DND-41 (cell line): Measurements from ENCODE around the gene RNF144B.

Experiments
- EZH2 ChIP-seq: IDR thresholded peaks from 3 replicates; pipeline ENCODE4 v1.6.1; 2012; ENCODE audit warnings: borderline replicate concordance, low read depth, mild to moderate bottlenecking, moderate library complexity, low read length, inconsistent platforms; ENCODE audit not compliant: severe bottlenecking
- TF ChIP-seq, protein P1 (sequence below): IDR thresholded peaks from 2 replicates; pipeline ENCODE4 v1.5.1; 2012; ENCODE audit warnings: borderline replicate concordance, low read length, moderate library complexity, mild to moderate bottlenecking; ENCODE audit not compliant: poor library complexity, severe bottlenecking; ENCODE audit errors: extremely low read depth

DNA sequence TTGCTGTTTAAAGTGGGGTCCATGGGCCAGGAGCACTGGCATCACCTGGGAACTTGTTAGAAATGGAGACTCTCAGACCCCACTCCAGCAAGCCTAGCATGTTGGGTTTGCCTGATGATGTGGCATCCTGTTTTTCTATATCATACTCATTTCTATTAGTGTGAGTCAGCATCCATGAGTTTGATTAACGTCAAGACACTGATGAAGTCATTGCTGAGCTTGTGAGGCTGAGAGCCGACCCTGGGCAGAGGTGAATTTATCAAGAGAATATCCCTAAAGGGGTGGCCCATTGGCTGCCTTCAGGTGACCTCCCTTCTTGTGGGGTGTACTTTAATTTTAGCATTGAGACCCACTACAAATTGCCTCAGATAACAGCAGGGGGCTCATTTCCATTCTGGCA lies 43.4 kb upstream of the RNF144B start:
- TF ChIP-seq, protein P1, sequence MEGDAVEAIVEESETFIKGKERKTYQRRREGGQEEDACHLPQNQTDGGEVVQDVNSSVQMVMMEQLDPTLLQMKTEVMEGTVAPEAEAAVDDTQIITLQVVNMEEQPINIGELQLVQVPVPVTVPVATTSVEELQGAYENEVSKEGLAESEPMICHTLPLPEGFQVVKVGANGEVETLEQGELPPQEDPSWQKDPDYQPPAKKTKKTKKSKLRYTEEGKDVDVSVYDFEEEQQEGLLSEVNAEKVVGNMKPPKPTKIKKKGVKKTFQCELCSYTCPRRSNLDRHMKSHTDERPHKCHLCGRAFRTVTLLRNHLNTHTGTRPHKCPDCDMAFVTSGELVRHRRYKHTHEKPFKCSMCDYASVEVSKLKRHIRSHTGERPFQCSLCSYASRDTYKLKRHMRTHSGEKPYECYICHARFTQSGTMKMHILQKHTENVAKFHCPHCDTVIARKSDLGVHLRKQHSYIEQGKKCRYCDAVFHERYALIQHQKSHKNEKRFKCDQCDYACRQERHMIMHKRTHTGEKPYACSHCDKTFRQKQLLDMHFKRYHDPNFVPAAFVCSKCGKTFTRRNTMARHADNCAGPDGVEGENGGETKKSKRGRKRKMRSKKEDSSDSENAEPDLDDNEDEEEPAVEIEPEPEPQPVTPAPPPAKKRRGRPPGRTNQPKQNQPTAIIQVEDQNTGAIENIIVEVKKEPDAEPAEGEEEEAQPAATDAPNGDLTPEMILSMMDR, result no peak
- no peak for TF ChIP-seq EZH2
